CD14-positive monocyte (primary cell): ENCODE results near the gene MRPS14. TPM values are rescaled to one million over a fixed set of nuclear protein-coding genes. Genes with fewer than 3 reads are reported as not detected.

Experiments
- DNase-seq, 3 donors: peaks; one replicate each; pipeline ENCODE4 v3.0.0-alpha.2; 2011 to 2022
- H2AFZ ChIP-seq: 2 replicates; pipeline ENCODE4 v1.6.0; 2012; ENCODE audit warnings: mild to moderate bottlenecking, low read depth, low read length, inconsistent platforms; ENCODE audit not compliant: insufficient read depth, poor library complexity, severe bottlenecking
- H3K27ac ChIP-seq, 2 donors: 1 replicate in 1 of 2; 2 replicates in 1 of 2; pipeline ENCODE4 v1.5.1; 2012 to 2013; ENCODE audit warnings: low read length in 2 of 2, control low read depth in 1 of 2, inconsistent platforms in 1 of 2, low read depth in 1 of 2, mild to moderate bottlenecking in 1 of 2
- H3K27me3 ChIP-seq, 2 donors: one replicate each; pipeline versions ENCODE4 v1.6.0 to v1.6.1; 2011 to 2013; ENCODE audit warnings: low read length in 2 of 2; ENCODE audit not compliant: control insufficient read depth in 2 of 2, insufficient read depth in 2 of 2
- H3K36me3 ChIP-seq, 2 donors: replicated peaks in 1 of 2; 1 replicate in 1 of 2; 2 replicates in 1 of 2; pipeline versions ENCODE4 v1.5.1 to v1.6.1; 2012 to 2013; ENCODE audit warnings: low read length in 2 of 2, control low read depth in 1 of 2, inconsistent platforms in 1 of 2, mild to moderate bottlenecking in 1 of 2; ENCODE audit not compliant: insufficient read depth in 2 of 2, control insufficient read depth in 1 of 2
- H3K4me1 ChIP-seq, 2 donors: 1 replicate in 1 of 2; 2 replicates in 1 of 2; pipeline versions ENCODE4 v1.5.1 to v1.6.1; 2012 to 2013; ENCODE audit warnings: low read length in 2 of 2, control low read depth in 1 of 2, inconsistent platforms in 1 of 2, mild to moderate bottlenecking in 1 of 2, moderate library complexity in 1 of 2; ENCODE audit not compliant: insufficient read depth in 2 of 2, control insufficient read depth in 1 of 2
- H3K4me2 ChIP-seq: replicated peaks from 2 replicates; pipeline ENCODE3; 2012; ENCODE audit warnings: low read length, moderate library complexity, mild to moderate bottlenecking; ENCODE audit not compliant: poor library complexity, severe bottlenecking; ENCODE audit errors: extremely low read depth
- H3K4me3 ChIP-seq, 3 experiments: fragments of 200-600 bp in 1 of 3; sonication (generic) in 1 of 3; replicated peaks in 1 of 3; 1 replicate in 2 of 3; 2 replicates in 1 of 3; pipeline ENCODE4 v1.5.1; 2011 to 2013; ENCODE audit warnings: low read length in 3 of 3, mild to moderate bottlenecking in 3 of 3, control low read depth in 2 of 3, low read depth in 2 of 3, inconsistent platforms in 1 of 3, moderate library complexity in 1 of 3
- H3K79me2 ChIP-seq: 2 replicates; pipeline ENCODE4 v1.6.0; 2012; ENCODE audit warnings: mild to moderate bottlenecking, control low read depth, inconsistent platforms, low read length, moderate library complexity; ENCODE audit not compliant: insufficient read depth
- H3K9ac ChIP-seq: 2 replicates; pipeline ENCODE4 v1.6.0; 2017; ENCODE audit warnings: low read length, mild to moderate bottlenecking; ENCODE audit not compliant: insufficient read depth, poor library complexity, severe bottlenecking
- H3K9me3 ChIP-seq, 2 donors: replicated peaks in 1 of 2; 1 replicate in 1 of 2; 2 replicates in 1 of 2; pipeline versions ENCODE4 v1.5.1 to v1.6.1; 2012 to 2013; ENCODE audit warnings: low read length in 2 of 2, control low read depth in 1 of 2; ENCODE audit not compliant: control insufficient read depth in 1 of 2, insufficient read depth in 1 of 2
- H4K20me1 ChIP-seq: 2 replicates; pipeline ENCODE4 v1.6.0; 2012; ENCODE audit warnings: mild to moderate bottlenecking, low read length, control low read depth, moderate library complexity; ENCODE audit not compliant: insufficient read depth
- H3K27ac Mint-ChIP-seq, 7 donors: one replicate each; pipeline ENCODE4 v1.8.0; 2020; ENCODE audit warnings: mild to moderate bottlenecking in 7 of 7, mixed read lengths in 7 of 7, moderate library complexity in 6 of 7, inconsistent platforms in 2 of 7
- H3K27me3 Mint-ChIP-seq, 3 donors: one replicate each; pipeline ENCODE4 v1.8.0; 2021 to 2022; ENCODE audit warnings: low read depth in 3 of 3, mild to moderate bottlenecking in 3 of 3, mixed read lengths in 3 of 3, moderate library complexity in 3 of 3, inconsistent platforms in 1 of 3
- H3K36me3 Mint-ChIP-seq, 2 donors: one replicate each; pipeline ENCODE4 v1.8.0; 2020; ENCODE audit warnings: mixed read lengths in 2 of 2, inconsistent platforms in 1 of 2, mild to moderate bottlenecking in 1 of 2
- H3K4me1 Mint-ChIP-seq: one replicate; pipeline ENCODE4 v1.8.0; 2020; ENCODE audit warnings: mild to moderate bottlenecking, mixed read lengths
- H3K4me3 Mint-ChIP-seq, 2 donors: one replicate each; pipeline ENCODE4 v1.8.0; 2020; ENCODE audit warnings: mild to moderate bottlenecking in 2 of 2, mixed read lengths in 2 of 2, moderate library complexity in 1 of 2
- H3K9me3 Mint-ChIP-seq, 7 donors: one replicate each; pipeline ENCODE4 v1.8.0; 2020 to 2022; ENCODE audit warnings: mixed read lengths in 7 of 7, mild to moderate bottlenecking in 6 of 7, moderate library complexity in 6 of 7, inconsistent platforms in 2 of 7
- CTCF ChIP-seq: fragments of 200-600 bp; IDR thresholded peaks from one replicate; pipeline ENCODE4 v1.8.0; 2022; ENCODE audit warnings: antibody characterized with exemption, mild to moderate bottlenecking
- WGBS: methylation state at CpG from one replicate; pipeline ENCODE4 v1.1.5; 2013; ENCODE audit warnings: missing lambda C conversion rate; ENCODE audit not compliant: insufficient coverage; 5-methylcytosine and 5-hydroxymethylcytosine counted together
- intact Hi-C, 2 donors: fragments of 100-400 bp; cut with micrococcal nuclease; formaldehyde crosslinking; loops; one replicate each; pipeline versions ENCODE4 v1.15.0 to v1.15.1; 2023
- polyA plus RNA-seq, 3 donors: library from polyadenylated mRNA; depleted of rRNA in 1 of 3; unstranded in 2 of 3; stranded (reverse) in 1 of 3; fragments of 300-500 nt in 2 of 3; fragments of >200 nt in 1 of 3; fragmentation: Illumina TruSeq in 2 of 3; gene quantifications; 1 replicate in 2 of 3; 2 replicates in 1 of 3; pipeline ENCODE4 v1.2.3, GENCODE V29; 2012 to 2021

Gene MRPS14
- polyA plus RNA-seq, 3 donors = 5.4 to 53.2 (median 48.1) TPM

DNA sequence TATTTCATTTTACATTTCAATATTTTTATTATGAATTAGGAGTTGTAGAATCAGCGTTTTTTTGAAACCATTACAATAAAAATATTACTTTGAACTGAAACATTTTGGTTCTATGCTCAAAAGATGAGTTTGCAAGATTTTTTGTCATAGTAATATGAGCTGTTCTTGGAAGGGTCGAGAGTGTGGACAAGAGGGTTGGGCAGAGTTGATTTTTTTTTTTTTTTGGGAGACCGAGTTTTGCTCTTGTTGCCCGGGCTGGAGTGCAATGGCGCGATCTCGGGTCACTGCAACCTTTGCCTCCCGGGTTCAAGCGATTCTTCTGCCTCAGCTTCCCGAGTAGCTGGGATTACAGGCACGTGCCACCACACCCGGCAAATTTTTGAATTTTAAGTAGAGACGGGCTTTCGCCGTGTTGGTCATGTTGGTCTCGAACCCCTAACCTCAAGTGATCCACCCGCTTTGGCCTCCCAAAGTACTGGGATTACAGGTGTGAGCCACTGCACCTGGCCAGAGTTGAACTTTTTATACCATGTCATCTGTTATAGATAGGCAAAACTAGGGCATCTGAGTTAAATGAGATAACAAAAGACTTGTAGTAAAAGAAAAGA, 20.2 kb downstream of the MRPS14 start:
- no peak overlapping the region for H3K27ac ChIP-seq
- Mint-ChIP-seq H3K27me3 (no peaks in the 10 kb centered on the region), H3K36me3 (peaks cover 19 to 27% of the 10 kb centered on the region in 2 donors), H3K27ac (peak overlapping the region in 1 of 7 donors; percentile 3), H3K4me3 (no peak overlapping the region), H3K9me3 (no peaks in the 10 kb centered on the region), H3K4me1 (peaks cover 34% of the 10 kb centered on the region)
- no peak overlapping the region for H3K4me3 ChIP-seq
- H3K4me1 ChIP-seq = peaks cover 27 to 42% of the 10 kb centered on the region in 2 donors
- peaks cover 82% of the 10 kb centered on the region for H3K79me2 ChIP-seq
- TF ChIP-seq CTCF = no peak
- no peaks in the 10 kb centered on the region for H3K27me3 ChIP-seq
- peaks cover 15 to 32% of the 10 kb centered on the region in 2 donors for H3K36me3 ChIP-seq
- no peaks in the 10 kb centered on the region for H3K9me3 ChIP-seq
- intact Hi-C loops = loop anchor here in 1 of 2 donors (10.0 kb wide), 1 partner anchor 978 kb away; the partner anchor contains the start of gene RC3H1
- H4K20me1 ChIP-seq = peaks cover 46% of the 10 kb centered on the region
- WGBS = 96% methylated on average over 12 of the region's 17 CpGs
- no peak for DNase-seq
- no peak overlapping the region for H2AFZ ChIP-seq
- H3K9ac ChIP-seq = no peak overlapping the region
- no peak overlapping the region for H3K4me2 ChIP-seq

DNA sequence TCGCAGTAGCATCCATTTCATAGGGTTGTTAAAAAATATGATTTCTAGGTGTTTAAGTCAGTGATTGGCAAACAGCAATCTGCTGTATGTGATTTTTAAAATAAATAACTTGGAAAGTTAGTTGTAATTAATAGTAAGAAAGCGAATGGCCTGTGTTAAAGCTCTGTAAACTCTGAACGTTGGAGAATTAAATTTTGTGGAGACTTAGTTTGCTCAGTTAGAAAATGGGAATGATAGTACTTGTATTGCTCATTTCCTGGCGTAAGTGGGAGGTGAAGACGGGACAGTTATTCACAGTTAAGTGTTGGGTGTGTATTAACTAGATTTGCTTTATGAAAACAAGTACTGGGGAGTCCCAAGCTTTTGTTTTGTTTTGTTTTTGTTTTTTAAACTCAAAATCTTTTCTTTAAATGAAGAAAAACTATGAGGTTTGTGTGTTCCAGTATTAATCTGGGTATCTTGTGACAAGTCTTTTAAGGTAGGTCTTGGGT, 22.5 kb downstream of the MRPS14 start:
- peak in 2 of 3 donors; percentile 7 to 25 for DNase-seq
- H3K4me3 Mint-ChIP-seq = no peak overlapping the region
- H4K20me1 ChIP-seq = peaks cover 37% of the 10 kb centered on the region
- H3K9me3 ChIP-seq = no peaks in the 10 kb centered on the region
- H3K4me1 Mint-ChIP-seq = peaks cover 40% of the 10 kb centered on the region
- peak overlapping the region; percentile 84 for H2AFZ ChIP-seq
- H3K36me3 Mint-ChIP-seq = peaks cover 15% of the 10 kb centered on the region in 2 donors
- peak overlapping the region; percentile 75 for H3K4me2 ChIP-seq
- H3K27me3 ChIP-seq = no peaks in the 10 kb centered on the region
- peak overlapping the region; percentile 63 to 100 for H3K27ac ChIP-seq
- no peak for TF ChIP-seq CTCF
- no peaks in the 10 kb centered on the region for H3K9me3 Mint-ChIP-seq
- peak overlapping the region; percentile 75 to 81 (median 76) for H3K4me3 ChIP-seq
- H3K4me1 ChIP-seq = peaks cover 27 to 42% of the 10 kb centered on the region in 2 donors
- H3K9ac ChIP-seq = peak overlapping the region; percentile 97
- no peaks in the 10 kb centered on the region for H3K27me3 Mint-ChIP-seq
- peaks cover 0 to 20% of the 10 kb centered on the region in 2 donors for H3K36me3 ChIP-seq
- H3K79me2 ChIP-seq = peaks cover 59% of the 10 kb centered on the region
- 8% methylated on average over 4 of the region's 5 CpGs for WGBS
- intact Hi-C loops = loop anchor here in 1 of 2 donors (10.0 kb wide), 1 partner anchor 976 kb away; the partner anchor contains the start of gene RC3H1
- peak overlapping the region in 3 of 7 donors; percentile 86 to 88 (median 87) for H3K27ac Mint-ChIP-seq
